GM12878 (cell line): ENCODE data around the gene PFN3. TPM values are rescaled to one million over a fixed set of nuclear protein-coding genes. Genes with fewer than 3 reads are reported as not detected.

Experiments used
- ASH2L ChIP-seq: fragments of 300-600, 200-600 bp; sonication (generic); IDR thresholded peaks from 2 replicates; pipeline ENCODE4 v1.6.1; 2017; ENCODE audit warnings: low read depth, mild to moderate bottlenecking, borderline replicate concordance
- CBX5 ChIP-seq: sonication (generic); IDR thresholded peaks from 2 replicates; pipeline ENCODE4 v1.6.1; 2016; ENCODE audit warnings: low read depth, moderate library complexity, mild to moderate bottlenecking, inconsistent platforms
- EGR1 ChIP-seq, 2 experiments: IDR thresholded peaks; 1 replicate in 1 of 2; 2 replicates in 1 of 2; pipeline ENCODE4 v1.6.1; 2011 to 2012; ENCODE audit warnings: low read depth in 2 of 2, low read length in 2 of 2, borderline replicate concordance in 1 of 2, mild to moderate bottlenecking in 1 of 2, moderate library complexity in 1 of 2
- HCFC1 ChIP-seq: fragments of 150-350 bp; IDR thresholded peaks from 2 replicates; pipeline ENCODE4 v1.6.1; 2014; ENCODE audit warnings: low read length
- IRF4 ChIP-seq: IDR thresholded peaks from 2 replicates; pipeline ENCODE4 v1.6.1; 2011; ENCODE audit warnings: low read depth, low read length
- KAT2A ChIP-seq: conservative IDR thresholded peaks from 2 replicates; pipeline ENCODE4 v1.6.1; 2011; ENCODE audit warnings: low read depth, low read length; ENCODE audit not compliant: control insufficient read depth
- MTA3 ChIP-seq: IDR thresholded peaks from 2 replicates; pipeline ENCODE4 v1.6.1; 2012; ENCODE audit warnings: low read length, inconsistent platforms, borderline replicate concordance
- MYC ChIP-seq: IDR thresholded peaks from 2 replicates; pipeline ENCODE4 v1.6.1; 2011; ENCODE audit warnings: mild to moderate bottlenecking, low read length, moderate library complexity, inconsistent platforms; ENCODE audit not compliant: insufficient read depth, insufficient replicate concordance, insufficient read length, severe bottlenecking
- NFIC ChIP-seq: IDR thresholded peaks from 2 replicates; pipeline ENCODE4 v1.6.1; 2012; ENCODE audit warnings: low read depth, mild to moderate bottlenecking, inconsistent platforms, low read length, moderate library complexity
- SIN3A ChIP-seq: IDR thresholded peaks from 2 replicates; pipeline ENCODE4 v1.6.1; 2012; ENCODE audit warnings: low read depth, low read length, improper control_type of control experiment
- SP1 ChIP-seq: IDR thresholded peaks from one replicate; pipeline ENCODE4 v1.6.1; 2011; ENCODE audit warnings: low read depth, low read length
- SUPT20H ChIP-seq: IDR thresholded peaks from 2 replicates; pipeline ENCODE4 v1.6.1; 2011; ENCODE audit warnings: low read depth, mild to moderate bottlenecking, low read length, moderate library complexity, borderline replicate concordance; ENCODE audit not compliant: control insufficient read depth
- TCF3 ChIP-seq: IDR thresholded peaks from 2 replicates; pipeline ENCODE4 v1.6.1; 2012; ENCODE audit warnings: low read depth, mild to moderate bottlenecking, low read length, borderline replicate concordance; ENCODE audit not compliant: insufficient read depth
- ZZZ3 ChIP-seq: IDR thresholded peaks from 2 replicates; pipeline ENCODE4 v1.6.1; 2011; ENCODE audit warnings: low read depth; ENCODE audit not compliant: control insufficient read depth, insufficient read length
- polyA plus RNA-seq, 11 experiments: library from polyadenylated mRNA; depleted of rRNA in 4 of 11; unstranded in 6 of 11; stranded (reverse) in 5 of 11; fragments of >200 nt; fragmentation: Nextera tagmentation in 4 of 11; fragmentation: Illumina TruSeq in 1 of 11; extraction: Ambion mirVana in 4 of 11; extraction: Trizol in 1 of 11; gene quantifications; 1 replicate in 1 of 11; 2 replicates in 10 of 11; pipeline versions ENCODE4 v1.2.1 to v1.2.3, GENCODE V29; 2011 to 2016; ENCODE audit warnings: inconsistent platforms in 2 of 11, missing spikeins in 2 of 11, low read depth in 1 of 11
- total RNA-seq, 4 experiments: library from RNA; depleted of rRNA in 3 of 4; stranded (reverse); fragments of >200 nt in 3 of 4; fragmentation: Illumina TruSeq in 1 of 4; extraction: Trizol in 1 of 4; gene quantifications; 2 replicates each; pipeline versions ENCODE4 v1.2.1 to v1.2.3, GENCODE V29; 2013 to 2021
- TF ChIP-seq, protein P1 (sequence below): fragments of 450-650 bp; IDR thresholded peaks from 2 replicates; pipeline ENCODE4 v1.6.1; 2016; ENCODE audit warnings: mild to moderate bottlenecking
- TF ChIP-seq, protein P2 (sequence below): fragments of 450-650 bp; IDR thresholded peaks from 2 replicates; pipeline ENCODE4 v1.6.1; 2017; ENCODE audit warnings: mild to moderate bottlenecking, moderate library complexity
- TF ChIP-seq, protein P3 (sequence below): fragments of 450-650 bp; IDR thresholded peaks from 2 replicates; pipeline ENCODE4 v1.6.1; 2017; ENCODE audit warnings: mild to moderate bottlenecking, moderate library complexity
- TF ChIP-seq, protein P4 (sequence below): IDR thresholded peaks from 2 replicates; pipeline ENCODE4 v1.6.1; 2012; ENCODE audit warnings: low read length, inconsistent platforms

Gene PFN3
- total and polyA plus RNA-seq, 10 of the 15 experiments (the other 5 are each of a cell fraction or from before 2014, with no cell fraction given), result not detected

DNA sequence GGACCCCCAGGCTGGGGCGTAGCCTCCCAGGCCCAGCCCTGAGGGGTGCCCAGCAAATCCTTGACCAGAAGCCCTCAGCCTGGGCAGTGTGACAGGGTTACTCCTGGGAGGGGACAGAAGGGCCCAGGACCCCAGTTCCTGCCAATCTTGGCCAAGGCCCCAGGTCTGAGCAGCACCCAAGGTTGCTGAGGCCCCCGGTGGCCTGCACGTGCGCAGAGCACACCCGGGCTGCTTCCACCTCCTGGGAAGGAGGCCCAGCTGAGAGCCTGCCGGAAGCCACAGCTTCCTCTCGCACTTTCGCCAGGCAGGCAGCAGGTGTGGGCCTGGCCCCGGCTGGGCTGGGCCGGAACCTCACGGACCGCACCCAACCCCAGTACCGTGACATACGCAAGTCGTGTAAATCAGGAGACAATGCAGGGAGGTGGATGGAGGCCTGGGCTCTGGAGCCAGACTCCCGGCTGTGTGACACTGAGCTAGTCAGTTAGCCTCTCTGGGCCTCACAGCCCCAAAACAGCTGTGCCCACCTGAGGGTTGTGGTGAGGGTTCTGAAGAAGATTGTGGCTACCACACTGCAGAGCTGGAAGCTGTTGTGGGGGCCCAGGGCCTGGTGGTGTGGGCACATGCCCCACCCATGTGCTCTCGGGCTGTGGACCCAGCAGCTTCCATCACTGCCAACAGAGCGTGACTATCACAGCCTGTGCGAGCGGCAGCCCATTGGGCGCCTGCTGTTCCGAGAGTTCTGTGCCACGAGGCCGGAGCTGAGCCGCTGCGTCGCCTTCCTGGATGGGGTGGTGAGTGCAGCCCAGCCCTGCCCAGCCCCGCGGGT lies 31.1 kb upstream of the PFN3 start (continued):
- TF ChIP-seq MTA3 (no peak), SIN3A (no peak), SUPT20H (no peak), HCFC1 (no peak), NFIC (no peak), CBX5 (no peak), ASH2L (no peak), ZZZ3 (no peak), MYC (peak; percentile 71), TCF3 (peak; percentile 100), KAT2A (no peak), IRF4 (no peak; the same call in 1 of the 2 replicates), EGR1 (IDR thresholded peaks at IDR 0.05; ENCODE audit: borderline replicate concordance in 1 of 2, low read depth in 2 of 2, low read length in 2 of 2) (no peak; a peak in 1 of 3 replicates), SP1 (peak; percentile 54)
- TF ChIP-seq, protein P1, sequence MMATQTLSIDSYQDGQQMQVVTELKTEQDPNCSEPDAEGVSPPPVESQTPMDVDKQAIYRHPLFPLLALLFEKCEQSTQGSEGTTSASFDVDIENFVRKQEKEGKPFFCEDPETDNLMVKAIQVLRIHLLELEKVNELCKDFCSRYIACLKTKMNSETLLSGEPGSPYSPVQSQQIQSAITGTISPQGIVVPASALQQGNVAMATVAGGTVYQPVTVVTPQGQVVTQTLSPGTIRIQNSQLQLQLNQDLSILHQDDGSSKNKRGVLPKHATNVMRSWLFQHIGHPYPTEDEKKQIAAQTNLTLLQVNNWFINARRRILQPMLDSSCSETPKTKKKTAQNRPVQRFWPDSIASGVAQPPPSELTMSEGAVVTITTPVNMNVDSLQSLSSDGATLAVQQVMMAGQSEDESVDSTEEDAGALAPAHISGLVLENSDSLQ, result 0 out of 2 replicates have a peak, but pooled peaks have one; percentile 11
- TF ChIP-seq, protein P2, sequence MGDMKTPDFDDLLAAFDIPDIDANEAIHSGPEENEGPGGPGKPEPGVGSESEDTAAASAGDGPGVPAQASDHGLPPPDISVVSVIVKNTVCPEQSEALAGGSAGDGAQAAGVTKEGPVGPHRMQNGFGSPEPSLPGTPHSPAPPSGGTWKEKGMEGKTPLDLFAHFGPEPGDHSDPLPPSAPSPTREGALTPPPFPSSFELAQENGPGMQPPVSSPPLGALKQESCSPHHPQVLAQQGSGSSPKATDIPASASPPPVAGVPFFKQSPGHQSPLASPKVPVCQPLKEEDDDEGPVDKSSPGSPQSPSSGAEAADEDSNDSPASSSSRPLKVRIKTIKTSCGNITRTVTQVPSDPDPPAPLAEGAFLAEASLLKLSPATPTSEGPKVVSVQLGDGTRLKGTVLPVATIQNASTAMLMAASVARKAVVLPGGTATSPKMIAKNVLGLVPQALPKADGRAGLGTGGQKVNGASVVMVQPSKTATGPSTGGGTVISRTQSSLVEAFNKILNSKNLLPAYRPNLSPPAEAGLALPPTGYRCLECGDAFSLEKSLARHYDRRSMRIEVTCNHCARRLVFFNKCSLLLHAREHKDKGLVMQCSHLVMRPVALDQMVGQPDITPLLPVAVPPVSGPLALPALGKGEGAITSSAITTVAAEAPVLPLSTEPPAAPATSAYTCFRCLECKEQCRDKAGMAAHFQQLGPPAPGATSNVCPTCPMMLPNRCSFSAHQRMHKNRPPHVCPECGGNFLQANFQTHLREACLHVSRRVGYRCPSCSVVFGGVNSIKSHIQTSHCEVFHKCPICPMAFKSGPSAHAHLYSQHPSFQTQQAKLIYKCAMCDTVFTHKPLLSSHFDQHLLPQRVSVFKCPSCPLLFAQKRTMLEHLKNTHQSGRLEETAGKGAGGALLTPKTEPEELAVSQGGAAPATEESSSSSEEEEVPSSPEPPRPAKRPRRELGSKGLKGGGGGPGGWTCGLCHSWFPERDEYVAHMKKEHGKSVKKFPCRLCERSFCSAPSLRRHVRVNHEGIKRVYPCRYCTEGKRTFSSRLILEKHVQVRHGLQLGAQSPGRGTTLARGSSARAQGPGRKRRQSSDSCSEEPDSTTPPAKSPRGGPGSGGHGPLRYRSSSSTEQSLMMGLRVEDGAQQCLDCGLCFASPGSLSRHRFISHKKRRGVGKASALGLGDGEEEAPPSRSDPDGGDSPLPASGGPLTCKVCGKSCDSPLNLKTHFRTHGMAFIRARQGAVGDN, result peak; percentile 93
- TF ChIP-seq, protein P3, sequence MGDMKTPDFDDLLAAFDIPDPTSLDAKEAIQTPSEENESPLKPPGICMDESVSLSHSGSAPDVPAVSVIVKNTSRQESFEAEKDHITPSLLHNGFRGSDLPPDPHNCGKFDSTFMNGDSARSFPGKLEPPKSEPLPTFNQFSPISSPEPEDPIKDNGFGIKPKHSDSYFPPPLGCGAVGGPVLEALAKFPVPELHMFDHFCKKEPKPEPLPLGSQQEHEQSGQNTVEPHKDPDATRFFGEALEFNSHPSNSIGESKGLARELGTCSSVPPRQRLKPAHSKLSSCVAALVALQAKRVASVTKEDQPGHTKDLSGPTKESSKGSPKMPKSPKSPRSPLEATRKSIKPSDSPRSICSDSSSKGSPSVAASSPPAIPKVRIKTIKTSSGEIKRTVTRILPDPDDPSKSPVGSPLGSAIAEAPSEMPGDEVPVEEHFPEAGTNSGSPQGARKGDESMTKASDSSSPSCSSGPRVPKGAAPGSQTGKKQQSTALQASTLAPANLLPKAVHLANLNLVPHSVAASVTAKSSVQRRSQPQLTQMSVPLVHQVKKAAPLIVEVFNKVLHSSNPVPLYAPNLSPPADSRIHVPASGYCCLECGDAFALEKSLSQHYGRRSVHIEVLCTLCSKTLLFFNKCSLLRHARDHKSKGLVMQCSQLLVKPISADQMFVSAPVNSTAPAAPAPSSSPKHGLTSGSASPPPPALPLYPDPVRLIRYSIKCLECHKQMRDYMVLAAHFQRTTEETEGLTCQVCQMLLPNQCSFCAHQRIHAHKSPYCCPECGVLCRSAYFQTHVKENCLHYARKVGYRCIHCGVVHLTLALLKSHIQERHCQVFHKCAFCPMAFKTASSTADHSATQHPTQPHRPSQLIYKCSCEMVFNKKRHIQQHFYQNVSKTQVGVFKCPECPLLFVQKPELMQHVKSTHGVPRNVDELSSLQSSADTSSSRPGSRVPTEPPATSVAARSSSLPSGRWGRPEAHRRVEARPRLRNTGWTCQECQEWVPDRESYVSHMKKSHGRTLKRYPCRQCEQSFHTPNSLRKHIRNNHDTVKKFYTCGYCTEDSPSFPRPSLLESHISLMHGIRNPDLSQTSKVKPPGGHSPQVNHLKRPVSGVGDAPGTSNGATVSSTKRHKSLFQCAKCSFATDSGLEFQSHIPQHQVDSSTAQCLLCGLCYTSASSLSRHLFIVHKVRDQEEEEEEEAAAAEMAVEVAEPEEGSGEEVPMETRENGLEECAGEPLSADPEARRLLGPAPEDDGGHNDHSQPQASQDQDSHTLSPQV, result peak; percentile 37; the same call in 1 of the 2 replicates
- TF ChIP-seq, protein P4, sequence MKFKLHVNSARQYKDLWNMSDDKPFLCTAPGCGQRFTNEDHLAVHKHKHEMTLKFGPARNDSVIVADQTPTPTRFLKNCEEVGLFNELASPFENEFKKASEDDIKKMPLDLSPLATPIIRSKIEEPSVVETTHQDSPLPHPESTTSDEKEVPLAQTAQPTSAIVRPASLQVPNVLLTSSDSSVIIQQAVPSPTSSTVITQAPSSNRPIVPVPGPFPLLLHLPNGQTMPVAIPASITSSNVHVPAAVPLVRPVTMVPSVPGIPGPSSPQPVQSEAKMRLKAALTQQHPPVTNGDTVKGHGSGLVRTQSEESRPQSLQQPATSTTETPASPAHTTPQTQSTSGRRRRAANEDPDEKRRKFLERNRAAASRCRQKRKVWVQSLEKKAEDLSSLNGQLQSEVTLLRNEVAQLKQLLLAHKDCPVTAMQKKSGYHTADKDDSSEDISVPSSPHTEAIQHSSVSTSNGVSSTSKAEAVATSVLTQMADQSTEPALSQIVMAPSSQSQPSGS, result no peak
